ENCODE data around the gene LCLAT1. TPM values are rescaled to one million over a fixed set of nuclear protein-coding genes. Genes with fewer than 3 reads are reported as not detected.

LCLAT1 gene
- polyA plus RNA-seq, 1 of the 3 experiments (the other 2 are of a cell fraction): 6.9 TPM

GRCh38 chr2:30663806-30664205 is 216.8 kb downstream of the LCLAT1 start:
- Histone ChIP-seq H3K79me2 (ENCODE audit: insufficient read depth) (no peaks in the 10 kb centered on the region), H4K20me1 (ENCODE audit: insufficient read depth) (no peaks in the 10 kb centered on the region), H3K36me3 (replicated peaks in 1 of 2; ENCODE audit: control insufficient read depth in 1 of 2, insufficient read depth in 2 of 2, low read length in 1 of 2) (peaks cover 0 to 5% of the 10 kb centered on the region in 2 experiments), H3K9me3 (peaks cover 9% of the 10 kb centered on the region; the same call in 1 of the 2 replicates), H2AFZ (ENCODE audit: low read depth) (no peak overlapping the region), H3K9ac (no peak overlapping the region), H3K4me2 (no peak overlapping the region), H3K27ac (ENCODE audit: low read depth in 2 of 2, low read length in 1 of 2) (peak overlapping the region in 1 of 2 experiments; percentile 88; a peak in 1 of 4 replicates), H3K4me1 (ENCODE audit: control insufficient read depth in 1 of 2, insufficient read depth in 2 of 2, low read depth in 1 of 2, low read length in 1 of 2) (peaks cover 0 to 17% of the 10 kb centered on the region in 2 experiments; a peak in 3 of 4 replicates), H3K27me3 (ENCODE audit: insufficient read depth) (no peaks in the 10 kb centered on the region), H3K9me2 (no peaks in the 10 kb centered on the region), H3F3A (replicated peaks; ENCODE audit: insufficient read depth) (peaks cover 27% of the 10 kb centered on the region), H3K4me3 (ENCODE audit: low read depth in 2 of 2, low read length in 1 of 2) (no peak overlapping the region)
- no peak for DNase-seq
- CTCF ChIA-PET: interaction anchor here (0.6 to 0.8 kb wide), 2 partner anchors 15 to 638 kb away, joined by 3 read pairs; no protein-coding TSS in a partner anchor
- POLR2A ChIA-PET: no interaction called here
- WGBS (ENCODE audit: low lambda C conversion rate): 82% methylated on average over 3 of the region's 3 CpGs
- no peak for TF ChIP-seq CTCF (IDR thresholded peaks at IDR 0.05)
- no peak for TF ChIP-seq FOSL2 (IDR thresholded peaks at IDR 0.05; ENCODE audit: borderline replicate concordance, low read depth)
- no peak for TF ChIP-seq EZH2phosphoT487 (IDR thresholded peaks at IDR 0.05; ENCODE audit: borderline replicate concordance, low read depth)
- no peak for TF ChIP-seq GABPA (IDR thresholded peaks at IDR 0.05; ENCODE audit: low read depth)
- TF ChIP-seq CHD2 (IDR thresholded peaks at IDR 0.05; ENCODE audit: low read length, partially characterized antibody): no peak
- no peak for TF ChIP-seq SMC3 (IDR thresholded peaks at IDR 0.05; ENCODE audit: low read depth, low read length)
- TF ChIP-seq EP300 (IDR thresholded peaks at IDR 0.05; ENCODE audit: borderline replicate concordance in 1 of 2, low read depth in 1 of 2, low read length in 1 of 2): no peak
- no peak for TF ChIP-seq YY1 (IDR thresholded peaks at IDR 0.05; ENCODE audit: low read depth)
- TF ChIP-seq MXI1 (IDR thresholded peaks at IDR 0.05; ENCODE audit: low read depth, low read length): no peak
- TF ChIP-seq RXRA (IDR thresholded peaks at IDR 0.05; ENCODE audit: borderline replicate concordance, low read depth): no peak
- no peak for TF ChIP-seq PBX3 (IDR thresholded peaks at IDR 0.05)
- no peak for TF ChIP-seq IRF3 (IDR thresholded peaks at IDR 0.05; ENCODE audit: low read depth, low read length)
- TF ChIP-seq MEF2A (IDR thresholded peaks at IDR 0.05; ENCODE audit: borderline replicate concordance, low read depth): no peak
- no peak for TF ChIP-seq RAD21 (IDR thresholded peaks at IDR 0.05; ENCODE audit: low read length)
